CD4-positive, alpha-beta T cell treated with Interleukin-2 at 100 ng/mL for 4 hours (primary cell): Measurements from ENCODE around the gene NHLH1.

Source experiments
- DNase-seq: peaks from one replicate; pipeline ENCODE4 v3.0.0-alpha.2; 2020; ENCODE audit warnings: low spot score

Gene NHLH1

GRCh38 chr1:160359559-160360226 is 7.2 kb upstream of the NHLH1 start:
- no peak for DNase-seq

- DNase-seq = no peak
Observed at GRCh38 chr1:160360227-160360695, 6.6 kb upstream of the NHLH1 start.

- DNase-seq = no peak
Observed at GRCh38 chr1:160361199-160361598, 5.7 kb upstream of the NHLH1 start.

GRCh38 chr1:160361814-160362167 is 5.1 kb upstream of the NHLH1 start:
- no peak for DNase-seq

GRCh38 chr1:160362168-160362957 is 4.5 kb upstream of the NHLH1 start:
- no peak for DNase-seq

- DNase-seq = no peak
Observed at GRCh38 chr1:160363010-160363409, 3.9 kb upstream of the NHLH1 start.

GRCh38 chr1:160363951-160364735 is 2.7 kb upstream of the NHLH1 start:
- DNase-seq = no peak

GRCh38 chr1:160365325-160365724 is 1.5 kb upstream of the NHLH1 start:
- DNase-seq = no peak

GRCh38 chr1:160367516-160367900 is 637 bp downstream of the NHLH1 start:
- DNase-seq = no peak

- DNase-seq = no peak
Observed at GRCh38 chr1:160367934-160368923, 1.4 kb downstream of the NHLH1 start.

- no peak for DNase-seq
Observed at GRCh38 chr1:160369087-160369486, 2.2 kb downstream of the NHLH1 start.

- no peak for DNase-seq
Observed at GRCh38 chr1:160370561-160371345, 3.9 kb downstream of the NHLH1 start.

GRCh38 chr1:160371346-160371631 is 4.4 kb downstream of the NHLH1 start:
- DNase-seq = no peak

GRCh38 chr1:160371756-160372155 is 4.9 kb downstream of the NHLH1 start:
- no peak for DNase-seq

GRCh38 chr1:160373696-160374095 is 6.8 kb downstream of the NHLH1 start:
- DNase-seq = no peak

GRCh38 chr1:160374306-160375110 is 7.6 kb downstream of the NHLH1 start:
- no peak for DNase-seq

- no peak for DNase-seq
Observed at GRCh38 chr1:160375788-160376524, 9.1 kb downstream of the NHLH1 start.

GRCh38 chr1:160376525-160377131 is 9.8 kb downstream of the NHLH1 start:
- DNase-seq = peak; percentile 53
